Upper lobe of left lung (tissue), 6 donors: ENCODE data around the gene FUCA2. TPM values are rescaled to one million over a fixed set of nuclear protein-coding genes. Genes with fewer than 3 reads are reported as not detected.

Source experiments
- ATAC-seq, 2 donors: fragments of 200-7000 bp; cut with Tn5 transposase; one replicate each; pipeline ENCODE4 v1.9.1; 2022; ENCODE audit warnings: mild to moderate bottlenecking in 2 of 2, moderate library complexity in 2 of 2; ENCODE audit not compliant: low FRiP score in 2 of 2
- DNase-seq, 2 donors: peaks; one replicate each; pipeline ENCODE4 v3.0.0-alpha.2; 2019 to 2020
- H3K27ac ChIP-seq, 4 donors: fragments of 200-600 bp; sonication (generic); one replicate each; pipeline ENCODE4 v1.5.1; 2016 to 2019
- H3K27me3 ChIP-seq, 4 donors: fragments of 200-600 bp; sonication (generic); one replicate each; pipeline ENCODE4 v1.5.1; 2017 to 2019
- H3K36me3 ChIP-seq, 4 donors: fragments of 200-600 bp; sonication (generic); one replicate each; pipeline ENCODE4 v1.5.1; 2016 to 2019
- H3K4me1 ChIP-seq, 4 donors: fragments of 200-600 bp; sonication (generic); one replicate each; pipeline ENCODE4 v1.5.1; 2018 to 2019
- H3K4me3 ChIP-seq, 4 donors: fragments of 200-600 bp; sonication (generic); one replicate each; pipeline ENCODE4 v1.5.1; 2017 to 2019; ENCODE audit warnings: mild to moderate bottlenecking in 2 of 4, moderate library complexity in 1 of 4
- H3K9me3 ChIP-seq, 4 donors: fragments of 200-600 bp; sonication (generic); one replicate each; pipeline ENCODE4 v1.5.1; 2018 to 2019
- CTCF ChIP-seq, 6 experiments: fragments of 450-650 bp in 4 of 6; fragments of 200-600 bp in 2 of 6; sonication (generic) in 2 of 6; IDR thresholded peaks; one replicate each; pipeline ENCODE4 v1.5.1; 2016 to 2019; ENCODE audit warnings: antibody characterized with exemption in 6 of 6
- EP300 ChIP-seq, 4 donors: sonication (generic); formaldehyde crosslinking; IDR thresholded peaks; one replicate each; pipeline ENCODE4 v1.5.1; 2017; ENCODE audit warnings: antibody characterized with exemption in 4 of 4, control low read depth in 2 of 4
- POLR2A ChIP-seq, 4 donors: fragments of 450-650 bp; IDR thresholded peaks; one replicate each; pipeline ENCODE4 v1.5.1; 2016 to 2017; ENCODE audit warnings: antibody characterized with exemption in 4 of 4, mild to moderate bottlenecking in 2 of 4
- POLR2AphosphoS5 ChIP-seq, 2 donors: sonication (generic); formaldehyde crosslinking; IDR thresholded peaks; one replicate each; pipeline ENCODE4 v1.5.1; 2017; ENCODE audit warnings: antibody characterized with exemption in 2 of 2
- WGBS, 2 donors: methylation state at CpG; one replicate each; pipeline ENCODE4 v1.1.5; 2017 to 2018; 5-methylcytosine and 5-hydroxymethylcytosine counted together
- total RNA-seq, 6 donors: library from RNA; depleted of rRNA in 4 of 6; stranded (reverse); fragments of >200 nt in 4 of 6; gene quantifications; one replicate each; pipeline versions ENCODE4 v1.1.0 to v1.2.1, GENCODE V29; 2016 to 2021
- donor health status: DM: no; HTN: no; CAD: no; lungs with moderate emphysema.
- donor health status: DM: no; HTN: yes; CAD: no; lungs with severe emphysema.

Gene FUCA2
- total RNA-seq, 6 donors from 2014 or later, result 23.1 to 69.9 (median 34.2) TPM

DNA sequence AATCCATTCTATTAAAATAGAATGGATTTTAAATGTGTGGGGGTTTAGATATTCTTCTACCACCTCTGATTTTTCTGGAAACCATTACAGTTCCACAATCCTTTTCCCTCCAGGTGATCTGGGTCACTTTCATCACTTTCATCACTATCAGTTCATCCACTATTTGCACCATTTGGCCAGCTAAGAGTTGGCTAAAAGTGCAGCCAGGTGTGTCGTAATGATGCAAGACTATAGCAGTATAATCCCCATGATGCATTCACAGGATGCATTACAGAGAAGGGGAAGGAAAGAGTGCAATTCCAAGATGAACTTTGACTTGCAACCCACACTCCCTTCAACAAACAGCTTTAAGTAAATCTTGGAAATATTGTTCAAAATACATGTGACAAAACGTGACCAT lies 4.9 kb downstream of the FUCA2 start:
- TF ChIP-seq POLR2A (IDR thresholded peaks at IDR 0.05) (no peak), CTCF (IDR thresholded peaks at IDR 0.05) (no peak), EP300 (IDR thresholded peaks at IDR 0.05) (no peak), POLR2AphosphoS5 (IDR thresholded peaks at IDR 0.05) (no peak)
- Histone ChIP-seq H3K27me3 (no peaks in the 10 kb centered on the region), H3K4me1 (peaks cover 12 to 19% (median 16%) of the 10 kb centered on the region in 4 donors), H3K36me3 (peaks cover 0 to 39% (median 10%) of the 10 kb centered on the region in 4 donors), H3K27ac (no peak overlapping the region), H3K4me3 (no peak overlapping the region), H3K9me3 (no peaks in the 10 kb centered on the region)
- WGBS, 2 donors, result 91 to 97% methylated on average over 2 of the region's 2 CpGs
- DNase-seq (no peak), ATAC-seq (no peak)

DNA sequence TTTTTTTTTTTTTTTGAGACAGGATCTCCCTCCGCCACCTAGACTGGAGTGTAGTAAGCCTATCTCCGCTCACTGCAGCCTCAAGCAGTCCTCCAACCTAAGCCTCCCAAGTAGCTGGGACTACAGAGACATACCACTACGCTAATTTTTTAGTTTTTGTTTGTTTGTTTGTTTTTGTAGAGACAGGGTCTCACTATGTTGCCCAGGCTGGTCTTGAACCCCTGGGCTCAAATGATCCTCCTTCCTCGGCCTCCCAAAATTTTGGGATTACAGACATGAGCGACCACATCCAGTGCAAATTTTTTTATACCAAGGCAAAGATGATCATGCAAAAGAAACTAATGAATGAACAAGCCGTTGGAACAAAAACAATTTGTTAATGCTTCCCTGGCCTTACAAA lies 5.3 kb downstream of the FUCA2 start:
- Histone ChIP-seq H3K4me1 (peaks cover 12 to 19% (median 16%) of the 10 kb centered on the region in 4 donors), H3K36me3 (peaks cover 0 to 43% (median 11%) of the 10 kb centered on the region in 4 donors)
- ATAC-seq, result no peak

DNA sequence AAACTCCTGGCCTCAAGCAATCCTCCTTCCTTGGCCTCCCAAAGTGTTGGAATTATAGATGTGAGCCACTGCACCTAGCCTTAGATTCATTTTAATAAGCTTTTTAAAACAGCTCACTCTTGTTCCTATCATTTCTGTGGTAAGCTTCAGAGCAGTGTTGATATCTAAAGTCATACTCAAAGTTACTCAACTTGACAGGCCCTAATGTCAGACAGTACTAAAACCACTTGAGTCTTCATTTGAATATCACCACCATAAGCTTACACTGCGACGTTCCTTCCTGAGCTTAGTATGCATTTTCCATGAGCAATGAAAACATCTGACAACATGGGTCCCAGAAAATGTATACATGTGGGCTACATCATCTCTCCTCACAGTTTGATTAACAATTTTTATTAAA lies 6.0 kb downstream of the FUCA2 start:
- Histone ChIP-seq H3K36me3 (peaks cover 0 to 44% (median 15%) of the 10 kb centered on the region in 4 donors), H3K4me1 (peaks cover 9 to 14% (median 13%) of the 10 kb centered on the region in 4 donors), H3K27ac (no peak overlapping the region), H3K27me3 (no peaks in the 10 kb centered on the region), H3K9me3 (no peaks in the 10 kb centered on the region), H3K4me3 (no peak overlapping the region)
- TF ChIP-seq EP300 (IDR thresholded peaks at IDR 0.05) (no peak), POLR2A (IDR thresholded peaks at IDR 0.05) (no peak), POLR2AphosphoS5 (IDR thresholded peaks at IDR 0.05) (no peak), CTCF (IDR thresholded peaks at IDR 0.05) (no peak)
- 92 to 97% methylated on average over 2 of the region's 2 CpGs for WGBS, 2 donors
- DNase-seq (no peak), ATAC-seq (no peak)

More for the DNA sequence above, 5.3 kb downstream of the FUCA2 start:
- Histone ChIP-seq H3K27me3 (no peaks in the 10 kb centered on the region), H3K9me3 (no peaks in the 10 kb centered on the region), H3K27ac (no peak overlapping the region), H3K4me3 (no peak overlapping the region)
- DNase-seq, result no peak
- TF ChIP-seq POLR2AphosphoS5 (IDR thresholded peaks at IDR 0.05) (no peak), POLR2A (IDR thresholded peaks at IDR 0.05) (no peak), EP300 (IDR thresholded peaks at IDR 0.05) (no peak), CTCF (IDR thresholded peaks at IDR 0.05) (no peak)
- WGBS, 2 donors, result 96% methylated on average over 6 of the region's 6 CpGs

GRCh38 chr6:143505111-143505510 lies 6.4 kb downstream of the FUCA2 start:
- no peak for DNase-seq
- H3K36me3 ChIP-seq, result peaks cover 0 to 48% (median 17%) of the 10 kb centered on the region in 4 donors
- 89 to 92% methylated on average over 5 of the region's 5 CpGs for WGBS, 2 donors
- H3K9me3 ChIP-seq, result no peaks in the 10 kb centered on the region
- H3K27ac ChIP-seq, result no peak overlapping the region
- peaks cover 8 to 10% (median 9%) of the 10 kb centered on the region in 4 donors for H3K4me1 ChIP-seq
- H3K27me3 ChIP-seq, result no peaks in the 10 kb centered on the region
- ATAC-seq, result no peak
- no peak overlapping the region for H3K4me3 ChIP-seq
- TF ChIP-seq POLR2A (IDR thresholded peaks at IDR 0.05) (no peak), POLR2AphosphoS5 (IDR thresholded peaks at IDR 0.05) (no peak), CTCF (IDR thresholded peaks at IDR 0.05) (no peak), EP300 (IDR thresholded peaks at IDR 0.05) (no peak)

DNA sequence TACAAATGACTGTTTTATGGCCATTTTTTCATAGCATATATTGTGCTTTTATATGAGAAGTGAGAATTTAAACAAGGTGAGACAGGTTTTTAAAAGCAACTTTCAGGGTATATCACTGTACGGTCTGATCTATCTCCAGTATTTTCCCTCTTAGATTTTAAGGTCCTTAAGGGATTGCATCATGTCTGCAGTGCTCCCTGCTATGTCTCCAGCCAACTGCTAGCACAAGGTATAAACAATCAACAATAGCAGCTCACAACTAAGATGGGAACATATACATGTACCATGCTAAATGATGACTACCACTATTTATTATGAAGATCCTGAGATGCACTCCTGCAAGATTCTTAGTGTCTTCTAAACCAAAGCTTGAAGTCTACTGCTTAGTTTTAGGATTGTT lies 7.2 kb downstream of the FUCA2 start:
- DNase-seq (no peak), ATAC-seq (no peak)
- no peak for TF ChIP-seq POLR2A (IDR thresholded peaks at IDR 0.05)
- TF ChIP-seq POLR2AphosphoS5 (IDR thresholded peaks at IDR 0.05), result no peak
- no peak for TF ChIP-seq EP300 (IDR thresholded peaks at IDR 0.05)
- no peak for TF ChIP-seq CTCF (IDR thresholded peaks at IDR 0.05)
- no peaks in the 10 kb centered on the region for H3K9me3 ChIP-seq
- peaks cover 0 to 51% (median 17%) of the 10 kb centered on the region in 4 donors for H3K36me3 ChIP-seq
- H3K4me1 ChIP-seq, result peaks cover under 1 to 4% (median 2%) of the 10 kb centered on the region in 4 donors
- no peaks in the 10 kb centered on the region for H3K27me3 ChIP-seq
- no peak overlapping the region for H3K4me3 ChIP-seq
- H3K27ac ChIP-seq, result no peak overlapping the region
- 74 to 79% methylated on average over 1 of the region's 1 CpG for WGBS, 2 donors
